Measurements from ENCODE around the gene MAPRE3.

The MAPRE3 gene

GRCh38 chr2:26945991-26946750 is 24.3 kb upstream of the MAPRE3 start:
- Histone ChIP-seq H3K4me2 (ENCODE audit: low read depth, low read length, poor library complexity, severe bottlenecking) (no peak overlapping the region), H3K79me2 (ENCODE audit: insufficient read depth, low read length) (no peaks in the 10 kb centered on the region), H3K27me3 (ENCODE audit: low read length) (no peaks in the 10 kb centered on the region), H3K36me3 (ENCODE audit: low read length) (no peaks in the 10 kb centered on the region), H3K9ac (ENCODE audit: low read length) (no peak overlapping the region), H3F3A (ENCODE audit: insufficient read depth) (no peaks in the 10 kb centered on the region), H2AFZ (ENCODE audit: low read depth, low read length, severe bottlenecking) (no peak overlapping the region), H4K20me1 (ENCODE audit: low read depth, low read length) (no peaks in the 10 kb centered on the region), H3K9me2 (replicated peaks; ENCODE audit: insufficient read depth, low read length) (no peaks in the 10 kb centered on the region), H3K27ac (ENCODE audit: low read depth, low read length) (no peak overlapping the region), H3K9me3 (ENCODE audit: insufficient read depth, low read length) (no peaks in the 10 kb centered on the region), H3K4me3 (ENCODE audit: insufficient read depth, low read length, poor library complexity, severe bottlenecking) (no peak overlapping the region)
- no peak for TF ChIP-seq EZH2phosphoT487 (conservative IDR thresholded peaks at IDR 0.05; ENCODE audit: low read length)

GRCh38 chr2:26946841-26947784 is 23.3 kb upstream of the MAPRE3 start:
- TF ChIP-seq EZH2phosphoT487 (conservative IDR thresholded peaks at IDR 0.05; ENCODE audit: low read length) = no peak
- TF ChIP-seq CTCF (IDR thresholded peaks at IDR 0.05; ENCODE audit: insufficient read depth, low read length, poor library complexity, severe bottlenecking) = no peak
- Histone ChIP-seq H3K27ac (ENCODE audit: low read depth, low read length) (no peak overlapping the region), H3K9me2 (replicated peaks; ENCODE audit: insufficient read depth, low read length) (no peaks in the 10 kb centered on the region), H3K9me3 (ENCODE audit: insufficient read depth, low read length) (no peaks in the 10 kb centered on the region), H4K20me1 (ENCODE audit: low read depth, low read length) (no peaks in the 10 kb centered on the region), H3K4me3 (ENCODE audit: insufficient read depth, low read length, poor library complexity, severe bottlenecking) (no peak overlapping the region), H2AFZ (ENCODE audit: low read depth, low read length, severe bottlenecking) (no peak overlapping the region), H3F3A (ENCODE audit: insufficient read depth) (no peaks in the 10 kb centered on the region), H3K36me3 (ENCODE audit: low read length) (no peaks in the 10 kb centered on the region), H3K79me2 (ENCODE audit: insufficient read depth, low read length) (no peaks in the 10 kb centered on the region), H3K4me2 (ENCODE audit: low read depth, low read length, poor library complexity, severe bottlenecking) (no peak overlapping the region), H3K9ac (ENCODE audit: low read length) (no peak overlapping the region), H3K27me3 (ENCODE audit: low read length) (no peaks in the 10 kb centered on the region)

- no peak overlapping the region for H3K4me3 ChIP-seq (ENCODE audit: insufficient read depth, low read length, poor library complexity, severe bottlenecking)
- no peaks in the 10 kb centered on the region for H3K79me2 ChIP-seq (ENCODE audit: insufficient read depth, low read length)
- no peak overlapping the region for H3K27ac ChIP-seq (ENCODE audit: low read depth, low read length)
- H3K9me3 ChIP-seq (ENCODE audit: insufficient read depth, low read length) = no peaks in the 10 kb centered on the region
- no peaks in the 10 kb centered on the region for H4K20me1 ChIP-seq (ENCODE audit: low read depth, low read length)
- TF ChIP-seq EZH2phosphoT487 (conservative IDR thresholded peaks at IDR 0.05; ENCODE audit: low read length) (no peak), CTCF (IDR thresholded peaks at IDR 0.05; ENCODE audit: insufficient read depth, low read length, poor library complexity, severe bottlenecking) (no peak)
- no peaks in the 10 kb centered on the region for H3K36me3 ChIP-seq (ENCODE audit: low read length)
- no peak overlapping the region for H3K4me2 ChIP-seq (ENCODE audit: low read depth, low read length, poor library complexity, severe bottlenecking)
- no peak overlapping the region for H2AFZ ChIP-seq (ENCODE audit: low read depth, low read length, severe bottlenecking)
- H3K9ac ChIP-seq (ENCODE audit: low read length) = no peak overlapping the region
- no peaks in the 10 kb centered on the region for H3K9me2 ChIP-seq (replicated peaks; ENCODE audit: insufficient read depth, low read length)
- H3F3A ChIP-seq (ENCODE audit: insufficient read depth) = no peaks in the 10 kb centered on the region
- no peaks in the 10 kb centered on the region for H3K27me3 ChIP-seq (ENCODE audit: low read length)
Measured at GRCh38 chr2:26948800-26949199, 21.6 kb upstream of the MAPRE3 start.
